Activated T-cell treated with anti-CD3 and anti-CD28 coated beads, Interleukin-2, amount 50 U/mL, for 24 hours (primary cell): Measurements from ENCODE around the gene CEP192.
A peak's percentile ranks its signal among the peaks of the same experiment; 100 is the strongest.

Experiments
- DNase-seq: peaks from one replicate; pipeline ENCODE4 v3.0.0-alpha.2; 2020
- H3K27ac Mint-ChIP-seq: 2 replicates; pipeline ENCODE4 v1.8.0; 2020; ENCODE audit warnings: mild to moderate bottlenecking, mixed read lengths
- H3K27me3 Mint-ChIP-seq: 2 replicates; pipeline ENCODE4 v1.8.0; 2020; ENCODE audit warnings: mixed read lengths
- H3K36me3 Mint-ChIP-seq: 2 replicates; pipeline ENCODE4 v1.8.0; 2020; ENCODE audit warnings: low read depth, mixed read lengths
- H3K4me1 Mint-ChIP-seq: 2 replicates; pipeline ENCODE4 v1.8.0; 2020; ENCODE audit warnings: low read depth, mixed read lengths
- H3K4me3 Mint-ChIP-seq: 2 replicates; pipeline ENCODE4 v1.8.0; 2020; ENCODE audit warnings: mild to moderate bottlenecking, moderate library complexity, mixed read lengths
- H3K9me3 Mint-ChIP-seq: 2 replicates; pipeline ENCODE4 v1.8.0; 2020; ENCODE audit warnings: mixed read lengths

Gene CEP192

GRCh38 chr18:12998332-12999060, 7.3 kb downstream of the CEP192 start:
- H3K36me3 Mint-ChIP-seq = peaks cover 28% of the 10 kb centered on the region
- H3K27me3 Mint-ChIP-seq = no peaks in the 10 kb centered on the region
- no peak overlapping the region for H3K4me3 Mint-ChIP-seq
- H3K27ac Mint-ChIP-seq = peak overlapping the region; percentile 34
- DNase-seq = no peak
- no peaks in the 10 kb centered on the region for H3K9me3 Mint-ChIP-seq
- H3K4me1 Mint-ChIP-seq = peaks cover 23% of the 10 kb centered on the region

DNA sequence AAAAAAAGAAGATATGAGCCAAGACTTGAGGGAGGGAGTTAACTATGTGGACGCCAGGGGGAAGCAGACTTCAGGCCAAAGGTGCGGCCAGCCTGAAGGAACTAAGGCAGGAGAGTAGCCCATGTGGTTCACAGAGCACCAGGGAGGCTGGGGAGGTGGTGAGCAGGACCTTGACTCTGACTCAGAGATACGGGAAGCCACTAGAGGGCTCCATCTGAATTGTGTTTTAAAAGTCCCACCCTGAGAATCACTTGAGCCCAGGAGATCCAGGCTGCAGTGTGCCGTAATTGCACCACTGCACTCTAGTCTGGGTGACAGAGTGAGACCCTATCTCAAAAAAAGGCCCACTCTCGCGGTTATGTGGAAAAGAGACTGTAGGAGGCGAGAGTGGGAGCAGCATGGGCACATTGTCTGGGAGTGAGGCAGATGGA, 12.3 kb downstream of the CEP192 start:
- H3K27ac Mint-ChIP-seq = no peak overlapping the region
- no peaks in the 10 kb centered on the region for H3K27me3 Mint-ChIP-seq
- DNase-seq = no peak

DNA sequence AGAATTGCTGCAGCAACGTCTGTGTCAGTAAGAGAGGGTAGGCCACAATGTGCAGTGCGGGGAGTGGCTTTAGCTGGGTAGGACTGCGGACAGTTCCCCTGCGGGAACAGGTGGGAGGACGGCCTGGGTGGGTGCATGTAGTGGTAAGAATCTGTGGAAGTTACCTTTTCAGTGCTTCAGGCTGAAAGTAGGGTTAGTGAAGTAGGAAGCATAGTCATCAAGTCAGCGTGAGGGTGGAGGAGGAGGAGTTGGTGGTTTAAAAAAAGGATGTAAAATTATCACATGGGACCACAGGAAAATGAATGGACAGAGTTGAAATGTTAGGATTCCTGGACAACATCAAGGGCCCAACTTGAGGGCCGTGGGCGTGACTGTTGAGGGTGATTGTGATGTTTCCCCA, 13.2 kb downstream of the CEP192 start:
- H3K9me3 Mint-ChIP-seq = no peaks in the 10 kb centered on the region
- no peaks in the 10 kb centered on the region for H3K27me3 Mint-ChIP-seq

More for the DNA sequence above, 12.3 kb downstream of the CEP192 start:
- H3K4me3 Mint-ChIP-seq = no peak overlapping the region
- H3K36me3 Mint-ChIP-seq = peaks cover 49% of the 10 kb centered on the region
- H3K9me3 Mint-ChIP-seq = no peaks in the 10 kb centered on the region
- H3K4me1 Mint-ChIP-seq = peaks cover 21% of the 10 kb centered on the region

GRCh38 chr18:13005289-13005688, 14.1 kb downstream of the CEP192 start:
- Mint-ChIP-seq H3K9me3 (no peaks in the 10 kb centered on the region), H3K36me3 (peaks cover 56% of the 10 kb centered on the region)

More for the DNA sequence above, 13.2 kb downstream of the CEP192 start:
- no peak for DNase-seq
- no peak overlapping the region for H3K4me3 Mint-ChIP-seq
- peaks cover 15% of the 10 kb centered on the region for H3K4me1 Mint-ChIP-seq
- peaks cover 56% of the 10 kb centered on the region for H3K36me3 Mint-ChIP-seq
- no peak overlapping the region for H3K27ac Mint-ChIP-seq

GRCh38 chr18:13006531-13007247, 15.5 kb downstream of the CEP192 start:
- no peaks in the 10 kb centered on the region for H3K9me3 Mint-ChIP-seq
- no peak overlapping the region for H3K4me3 Mint-ChIP-seq
- H3K27ac Mint-ChIP-seq = no peak overlapping the region
- no peak for DNase-seq
- peaks cover 5% of the 10 kb centered on the region for H3K4me1 Mint-ChIP-seq
- H3K36me3 Mint-ChIP-seq = peaks cover 57% of the 10 kb centered on the region
- H3K27me3 Mint-ChIP-seq = no peaks in the 10 kb centered on the region

More at GRCh38 chr18:13005289-13005688, 14.1 kb downstream of the CEP192 start:
- H3K27ac Mint-ChIP-seq = no peak overlapping the region
- peaks cover 8% of the 10 kb centered on the region for H3K4me1 Mint-ChIP-seq
- H3K4me3 Mint-ChIP-seq = no peak overlapping the region
- H3K27me3 Mint-ChIP-seq = no peaks in the 10 kb centered on the region
- no peak for DNase-seq

- Mint-ChIP-seq H3K4me3 (no peak overlapping the region), H3K36me3 (peaks cover 58% of the 10 kb centered on the region), H3K27ac (no peak overlapping the region), H3K27me3 (no peaks in the 10 kb centered on the region), H3K4me1 (peaks cover 5% of the 10 kb centered on the region), H3K9me3 (no peaks in the 10 kb centered on the region)
- DNase-seq = no peak
Measured at GRCh38 chr18:13007248-13007560, 16.0 kb downstream of the CEP192 start.

- H3K36me3 Mint-ChIP-seq = peaks cover 96% of the 10 kb centered on the region
- H3K27me3 Mint-ChIP-seq = no peaks in the 10 kb centered on the region
- H3K4me3 Mint-ChIP-seq = no peak overlapping the region
Measured at GRCh38 chr18:13011719-13012118, 20.6 kb downstream of the CEP192 start.

DNA sequence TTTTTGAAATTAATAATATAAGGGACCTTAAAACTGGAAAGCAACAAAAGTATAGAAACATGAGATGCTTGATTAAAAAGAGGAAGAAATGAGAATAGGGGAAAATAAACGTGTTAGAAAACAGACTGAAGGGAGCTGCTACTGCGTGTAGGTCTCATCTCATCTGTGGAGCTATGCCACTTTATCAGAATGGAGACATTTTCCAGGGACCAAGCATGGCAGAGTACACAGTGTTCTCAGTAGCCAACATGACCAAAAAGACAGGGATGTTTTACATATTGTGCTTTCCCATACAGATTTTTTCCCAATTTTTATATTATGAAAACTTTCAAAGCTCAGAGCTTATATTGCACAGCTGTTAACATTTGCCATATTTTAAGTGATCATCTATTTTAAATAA, 23.1 kb downstream of the CEP192 start:
- Mint-ChIP-seq H3K4me1 (peaks cover 11% of the 10 kb centered on the region), H3K27ac (no peak overlapping the region), H3K4me3 (no peak overlapping the region), H3K27me3 (no peaks in the 10 kb centered on the region), H3K9me3 (no peaks in the 10 kb centered on the region), H3K36me3 (peaks cover 96% of the 10 kb centered on the region)
- DNase-seq = no peak

More at GRCh38 chr18:13011719-13012118, 20.6 kb downstream of the CEP192 start:
- Mint-ChIP-seq H3K27ac (no peak overlapping the region), H3K4me1 (peaks cover 1% of the 10 kb centered on the region), H3K9me3 (no peaks in the 10 kb centered on the region)
- no peak for DNase-seq

DNA sequence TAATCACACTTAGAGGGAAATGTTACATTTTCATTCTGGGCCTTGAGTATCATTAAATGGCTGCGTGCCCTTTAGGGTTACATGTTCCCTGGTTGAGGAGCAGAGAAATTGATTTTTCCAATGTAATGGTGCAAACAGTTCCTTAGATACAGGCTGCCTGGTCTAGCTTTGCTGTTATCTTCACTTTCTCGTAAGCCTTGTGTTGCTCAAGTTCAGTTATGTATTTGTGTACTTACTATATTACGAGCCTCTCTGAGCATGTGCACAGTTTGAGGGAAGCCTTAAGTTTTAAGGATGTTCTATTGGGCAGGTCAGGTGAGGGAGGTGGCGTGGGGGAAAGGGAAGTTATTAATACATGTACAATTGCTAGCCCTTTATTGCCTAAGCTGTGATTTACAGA, 23.7 kb downstream of the CEP192 start:
- no peaks in the 10 kb centered on the region for H3K27me3 Mint-ChIP-seq
- no peak overlapping the region for H3K27ac Mint-ChIP-seq
- H3K4me3 Mint-ChIP-seq = no peak overlapping the region
- DNase-seq = no peak
- peaks cover 13% of the 10 kb centered on the region for H3K4me1 Mint-ChIP-seq
- no peaks in the 10 kb centered on the region for H3K9me3 Mint-ChIP-seq
- peaks cover 94% of the 10 kb centered on the region for H3K36me3 Mint-ChIP-seq

- Mint-ChIP-seq H3K27ac (no peak overlapping the region), H3K27me3 (no peaks in the 10 kb centered on the region)
Measured at GRCh38 chr18:13017247-13017875, 26.2 kb downstream of the CEP192 start.

GRCh38 chr18:13018374-13018773, 27.2 kb downstream of the CEP192 start:
- Mint-ChIP-seq H3K4me1 (peaks cover 28% of the 10 kb centered on the region), H3K9me3 (no peaks in the 10 kb centered on the region), H3K27ac (no peak overlapping the region), H3K4me3 (no peak overlapping the region), H3K27me3 (no peaks in the 10 kb centered on the region), H3K36me3 (peaks cover 97% of the 10 kb centered on the region)
- no peak for DNase-seq

More at GRCh38 chr18:13017247-13017875, 26.2 kb downstream of the CEP192 start:
- Mint-ChIP-seq H3K4me3 (no peak overlapping the region), H3K36me3 (peaks cover 97% of the 10 kb centered on the region), H3K4me1 (peaks cover 27% of the 10 kb centered on the region), H3K9me3 (no peaks in the 10 kb centered on the region)
- DNase-seq = no peak

GRCh38 chr18:13019301-13019700, 28.1 kb downstream of the CEP192 start:
- Mint-ChIP-seq H3K27ac (peak overlapping the region; percentile 23), H3K9me3 (no peaks in the 10 kb centered on the region), H3K27me3 (no peaks in the 10 kb centered on the region), H3K36me3 (peaks cover 97% of the 10 kb centered on the region), H3K4me1 (peaks cover 28% of the 10 kb centered on the region), H3K4me3 (no peak overlapping the region)
- no peak for DNase-seq

DNA sequence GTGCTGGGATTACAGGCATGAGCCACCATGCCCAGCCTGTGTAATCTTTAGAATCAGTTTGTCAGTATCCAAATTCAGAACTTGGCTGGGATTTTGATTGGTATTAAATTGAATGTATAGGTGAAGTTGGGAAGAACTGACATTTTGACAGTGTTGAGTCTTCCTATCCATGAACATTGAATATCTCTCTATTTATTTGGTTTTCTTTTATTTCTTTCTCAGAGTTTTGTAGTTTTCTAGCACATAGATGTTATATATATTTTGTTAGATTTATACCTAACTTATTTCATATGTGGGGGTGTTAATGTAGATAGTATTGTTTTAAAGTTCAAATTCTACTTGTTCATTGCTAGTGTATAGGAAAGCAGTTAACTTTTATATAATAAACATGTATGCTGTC, 31.5 kb downstream of the CEP192 start:
- Mint-ChIP-seq H3K9me3 (no peaks in the 10 kb centered on the region), H3K4me1 (peaks cover 30% of the 10 kb centered on the region), H3K27me3 (no peaks in the 10 kb centered on the region), H3K36me3 (peaks cover 89% of the 10 kb centered on the region), H3K4me3 (no peak overlapping the region), H3K27ac (no peak overlapping the region)
- no peak for DNase-seq

- Mint-ChIP-seq H3K27me3 (no peaks in the 10 kb centered on the region), H3K27ac (no peak overlapping the region), H3K9me3 (no peaks in the 10 kb centered on the region), H3K36me3 (peaks cover 87% of the 10 kb centered on the region), H3K4me1 (peaks cover 14% of the 10 kb centered on the region), H3K4me3 (no peak overlapping the region)
- DNase-seq = no peak
Measured at GRCh38 chr18:13025233-13025632, 34.1 kb downstream of the CEP192 start.
